Skin of body (tissue), 2 donors: ENCODE results near the gene SLC12A3. TPM values are rescaled to one million over a fixed set of nuclear protein-coding genes. Genes with fewer than 3 reads are reported as not detected.
A peak's percentile ranks its signal among the peaks of the same experiment; 100 is the strongest.
"Not testable (repeated sequence)": the region's sequence is repeated elsewhere in the genome, so short reads cannot be mapped to it uniquely, and the experiment has no call there.

Experiments
- DNase-seq: peaks from one replicate; lab custom pipeline; 2025; lab: John Stamatoyannopoulos, UW
- total RNA-seq: library from RNA; depleted of rRNA; stranded (reverse); fragments of >200 nt; gene quantifications from one replicate; pipeline ENCODE4 v1.2.3, GENCODE V29; 2014

The SLC12A3 gene
- total RNA-seq, 1 donor from 2014 or later: not detected

DNA sequence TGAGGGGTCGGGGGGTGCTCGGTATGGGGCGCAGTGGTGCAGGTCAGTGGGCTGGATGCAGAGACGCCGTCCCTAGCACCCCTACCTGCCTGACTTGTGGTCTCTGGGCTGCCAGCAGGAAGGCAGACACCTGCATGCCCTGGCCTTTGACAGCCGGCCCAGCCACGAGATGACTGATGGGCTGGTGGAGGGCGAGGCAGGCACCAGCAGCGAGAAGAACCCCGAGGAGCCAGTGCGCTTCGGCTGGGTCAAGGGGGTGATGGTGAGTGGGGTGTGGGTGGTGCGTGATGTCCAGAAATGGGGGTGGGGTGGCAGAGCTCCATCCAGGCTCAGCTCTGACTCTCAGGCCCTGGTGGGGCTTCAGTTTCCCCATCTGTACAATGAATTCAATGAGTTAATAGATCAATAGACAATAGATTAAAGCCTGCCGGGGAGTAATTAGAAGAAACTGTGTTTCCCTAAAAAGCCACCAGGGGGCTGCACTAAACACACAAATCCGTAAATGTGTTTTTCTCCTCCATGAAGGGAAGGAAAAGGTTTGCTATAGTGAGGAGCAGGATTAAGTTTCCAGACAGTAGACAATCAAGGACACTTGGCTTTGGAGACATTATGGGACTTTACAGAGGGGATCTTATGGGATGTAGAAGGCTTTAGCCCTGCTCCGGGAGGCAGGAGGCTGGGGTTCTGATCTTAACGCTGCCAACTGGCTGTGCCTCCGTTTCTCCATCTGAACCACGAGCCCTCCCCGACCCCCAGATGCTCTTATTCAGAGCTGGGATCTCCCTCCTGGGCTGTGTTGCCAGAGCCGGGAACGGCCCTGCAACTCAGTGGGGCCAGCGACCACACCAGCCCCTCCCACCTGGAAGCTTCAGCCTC is 2.2 kb downstream of the SLC12A3 start:
- DNase-seq: peak; percentile 39

DNA sequence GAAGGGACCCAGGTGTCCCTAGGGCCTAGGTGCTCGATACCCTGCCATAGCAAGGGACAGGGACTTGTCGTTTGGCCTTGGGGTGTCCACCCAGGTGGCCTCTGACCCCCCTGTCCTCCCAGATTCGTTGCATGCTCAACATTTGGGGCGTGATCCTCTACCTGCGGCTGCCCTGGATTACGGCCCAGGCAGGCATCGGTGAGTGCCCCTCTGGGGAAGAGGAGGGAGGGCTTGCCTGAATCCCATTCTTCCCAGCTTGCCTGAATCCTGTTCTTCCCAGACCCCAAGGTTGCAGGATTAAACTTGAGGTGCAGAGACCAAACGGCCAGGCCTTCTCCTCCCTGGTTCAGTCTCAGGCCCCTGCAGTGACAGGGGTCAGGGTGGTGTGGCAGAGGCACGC is 3.2 kb downstream of the SLC12A3 start:
- no peak for DNase-seq

- DNase-seq: not testable (repeated sequence)
These were observed 3.8 kb downstream of the SLC12A3 start for GRCh38 chr16:56868766-56869165.

DNA sequence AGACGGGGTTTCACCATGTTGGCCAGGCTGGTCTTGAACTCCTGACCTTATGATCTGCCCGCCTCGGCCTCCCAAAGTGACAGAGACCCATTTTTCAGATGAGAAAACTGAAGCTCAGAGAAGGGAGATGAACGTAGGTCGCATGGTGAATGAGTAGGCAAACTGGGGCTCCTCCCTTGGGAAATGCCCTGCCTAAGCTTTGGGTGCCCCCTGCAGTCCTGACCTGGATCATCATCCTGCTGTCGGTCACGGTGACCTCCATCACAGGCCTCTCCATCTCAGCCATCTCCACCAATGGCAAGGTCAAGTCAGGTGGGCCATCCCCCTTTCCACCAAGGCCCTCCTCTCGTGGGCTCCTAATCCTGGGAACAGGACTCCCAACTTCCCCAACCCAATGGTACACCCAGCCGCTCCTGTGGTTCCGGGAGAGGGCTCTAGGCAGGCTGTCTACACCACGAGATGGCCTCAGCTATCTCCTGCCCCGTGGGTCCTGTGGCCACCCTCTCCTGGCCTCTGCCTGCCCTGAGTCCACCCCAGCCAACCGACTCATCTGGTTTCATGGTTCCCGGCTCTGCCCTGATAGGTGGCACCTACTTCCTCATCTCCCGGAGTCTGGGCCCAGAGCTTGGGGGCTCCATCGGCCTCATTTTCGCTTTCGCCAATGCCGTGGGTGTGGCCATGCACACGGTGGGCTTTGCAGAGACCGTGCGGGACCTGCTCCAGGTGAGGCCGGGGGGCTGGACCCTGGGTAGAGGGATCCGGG is 4.7 kb downstream of the SLC12A3 start:
- no peak for DNase-seq

DNA sequence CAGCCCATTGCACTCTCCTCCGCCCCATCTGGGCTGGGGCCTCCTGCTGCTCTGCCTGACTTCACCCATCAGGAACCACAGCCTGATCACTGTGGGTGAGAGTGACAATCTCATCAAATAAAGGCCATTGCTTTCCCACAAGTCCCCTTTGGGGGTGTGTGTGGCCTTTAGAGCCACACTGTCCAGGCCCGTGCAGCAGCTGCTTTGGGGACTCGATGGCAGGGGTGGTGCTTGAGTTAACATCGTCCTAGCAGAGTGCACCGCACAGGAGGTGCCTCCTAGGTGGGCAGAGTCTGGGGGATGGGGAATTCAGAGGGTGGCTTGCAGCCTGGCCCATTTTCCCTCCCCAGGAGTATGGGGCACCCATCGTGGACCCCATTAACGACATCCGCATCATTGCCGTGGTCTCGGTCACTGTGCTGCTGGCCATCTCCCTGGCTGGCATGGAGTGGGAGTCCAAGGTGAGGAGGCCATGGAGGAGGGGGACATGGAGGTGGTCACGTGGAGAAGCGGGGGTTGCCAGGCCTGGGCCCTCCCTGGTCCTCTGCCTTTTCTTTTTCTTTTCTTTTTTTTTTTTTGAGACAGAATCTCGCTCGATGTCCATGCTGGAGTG is 5.4 kb downstream of the SLC12A3 start:
- no peak for DNase-seq

DNA sequence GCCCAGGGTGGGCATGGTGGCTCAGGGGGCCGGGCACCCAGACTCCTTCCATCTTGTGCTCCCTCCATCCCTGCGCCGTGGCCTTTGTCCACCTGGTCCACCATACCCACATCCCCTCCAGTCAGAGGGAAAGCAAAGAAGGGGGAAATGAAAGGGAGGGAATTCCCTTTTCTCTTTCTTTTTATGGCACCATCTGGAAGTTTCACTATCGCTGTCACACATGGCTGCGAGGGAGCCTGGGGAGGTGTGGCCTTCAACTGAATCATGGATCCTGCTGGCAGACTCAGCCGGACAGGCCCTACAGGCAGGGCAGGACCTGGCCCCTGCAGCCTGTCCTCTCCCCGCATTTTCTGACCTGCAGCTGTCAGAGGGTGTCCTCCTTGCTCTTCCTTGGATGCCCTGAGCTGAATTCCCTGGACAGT is 6.2 kb downstream of the SLC12A3 start:
- DNase-seq: no peak

GRCh38 chr16:56872863-56873391 is 7.9 kb downstream of the SLC12A3 start:
- DNase-seq: no peak

DNA sequence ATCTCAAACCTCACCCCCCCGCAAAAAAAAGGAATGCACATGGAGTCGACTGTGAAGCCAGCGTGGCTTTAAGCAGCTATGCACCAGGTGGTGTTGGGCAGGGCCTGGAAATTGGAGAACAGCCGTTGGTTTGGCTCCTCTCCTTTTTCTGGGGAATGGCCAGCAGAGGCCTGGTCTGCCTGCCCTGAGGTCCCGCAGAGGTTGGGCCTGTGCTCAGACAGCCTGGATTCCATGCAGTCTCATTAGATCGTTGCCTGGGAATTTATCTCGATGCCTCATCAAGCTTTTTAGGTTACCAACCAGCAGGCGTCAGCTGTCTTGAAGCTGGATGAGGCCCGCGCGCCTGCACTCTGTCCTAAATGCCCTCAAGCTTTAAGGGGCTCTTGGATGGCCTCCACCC is 9.8 kb downstream of the SLC12A3 start:
- no peak for DNase-seq

DNA sequence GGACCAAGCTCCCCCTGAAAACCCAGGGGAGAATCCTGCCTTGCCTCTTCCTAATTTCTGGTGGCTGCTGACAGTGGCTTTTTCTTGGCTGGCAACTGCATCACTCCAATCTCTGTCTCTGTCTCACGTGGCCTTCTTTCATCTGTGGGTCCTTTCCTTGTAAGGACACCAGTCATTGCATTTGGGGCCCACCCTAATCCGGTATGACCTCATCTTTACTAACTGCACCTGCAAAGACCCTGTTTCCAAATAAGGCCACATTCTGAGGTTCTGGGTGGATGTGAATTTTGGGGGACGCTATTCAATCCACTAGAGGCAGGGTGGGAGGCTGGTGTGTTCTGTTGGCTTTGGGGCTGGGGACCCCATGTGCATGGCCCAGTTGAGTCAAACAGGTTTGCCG is 11.0 kb downstream of the SLC12A3 start:
- DNase-seq: no peak

GRCh38 chr16:56877486-56878182 is 12.6 kb downstream of the SLC12A3 start:
- DNase-seq: no peak

GRCh38 chr16:56878282-56878854 is 13.4 kb downstream of the SLC12A3 start:
- DNase-seq: no peak

- DNase-seq: no peak
These were observed 14.3 kb downstream of the SLC12A3 start for GRCh38 chr16:56879276-56879675.

DNA sequence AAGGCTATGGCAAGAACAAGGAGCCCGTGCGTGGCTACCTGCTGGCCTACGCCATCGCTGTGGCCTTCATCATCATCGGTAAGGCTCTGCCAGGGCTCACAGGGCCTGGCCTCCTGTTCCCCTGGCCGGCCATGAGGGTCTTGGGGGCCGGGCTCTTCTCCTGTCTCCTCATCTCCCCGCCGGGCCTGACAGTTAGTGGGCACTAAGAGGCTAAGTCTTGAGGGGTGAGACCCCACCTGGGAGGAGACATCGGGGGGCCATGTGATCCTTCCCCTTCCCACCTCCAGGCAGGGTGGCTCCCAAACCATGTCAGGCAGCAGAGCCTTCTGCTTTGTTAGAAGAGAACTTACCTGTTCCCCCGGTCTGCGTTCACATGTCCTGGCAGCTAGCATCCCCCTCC is 15.2 kb downstream of the SLC12A3 start:
- no peak for DNase-seq

GRCh38 chr16:56880685-56881084 is 15.7 kb downstream of the SLC12A3 start:
- DNase-seq: no peak

DNA sequence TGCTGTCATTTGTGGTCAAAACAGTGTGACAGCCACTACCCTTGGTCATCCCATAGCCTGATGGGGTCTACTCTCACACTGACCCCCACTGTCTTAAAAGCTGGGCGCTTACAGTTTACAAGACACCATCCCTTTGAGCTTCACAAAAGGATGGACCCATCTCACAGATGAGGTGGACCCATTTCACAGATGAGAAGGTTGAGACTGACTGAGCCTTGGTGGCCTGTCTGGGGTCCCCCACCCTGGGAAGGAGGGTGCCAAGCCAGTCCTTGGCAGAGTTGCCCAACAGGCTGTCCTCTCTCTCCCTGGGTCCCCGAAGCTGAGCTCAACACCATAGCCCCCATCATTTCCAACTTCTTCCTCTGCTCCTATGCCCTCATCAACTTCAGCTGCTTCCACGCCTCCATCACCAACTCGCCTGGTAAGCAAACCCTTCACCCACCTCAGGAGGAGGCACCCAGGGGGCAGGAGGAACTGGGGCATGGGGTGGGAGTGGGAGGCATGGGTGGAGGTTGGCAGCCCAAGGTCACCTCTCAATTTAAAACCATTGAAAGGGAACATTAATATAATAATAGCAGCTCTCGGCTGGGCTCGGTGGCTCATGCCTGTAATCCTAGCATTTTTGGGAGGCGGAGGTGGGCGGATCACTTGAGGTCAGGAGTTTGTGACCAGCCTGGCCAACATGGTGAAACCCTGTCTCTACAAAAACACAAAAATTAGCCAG is 17.2 kb downstream of the SLC12A3 start:
- DNase-seq: no peak

GRCh38 chr16:56883586-56883985 is 18.6 kb downstream of the SLC12A3 start:
- DNase-seq: no peak

- DNase-seq: no peak
These were observed 19.1 kb downstream of the SLC12A3 start for GRCh38 chr16:56884026-56884582.

- not testable (repeated sequence) for DNase-seq
These were observed 19.9 kb downstream of the SLC12A3 start for GRCh38 chr16:56884929-56885328.

DNA sequence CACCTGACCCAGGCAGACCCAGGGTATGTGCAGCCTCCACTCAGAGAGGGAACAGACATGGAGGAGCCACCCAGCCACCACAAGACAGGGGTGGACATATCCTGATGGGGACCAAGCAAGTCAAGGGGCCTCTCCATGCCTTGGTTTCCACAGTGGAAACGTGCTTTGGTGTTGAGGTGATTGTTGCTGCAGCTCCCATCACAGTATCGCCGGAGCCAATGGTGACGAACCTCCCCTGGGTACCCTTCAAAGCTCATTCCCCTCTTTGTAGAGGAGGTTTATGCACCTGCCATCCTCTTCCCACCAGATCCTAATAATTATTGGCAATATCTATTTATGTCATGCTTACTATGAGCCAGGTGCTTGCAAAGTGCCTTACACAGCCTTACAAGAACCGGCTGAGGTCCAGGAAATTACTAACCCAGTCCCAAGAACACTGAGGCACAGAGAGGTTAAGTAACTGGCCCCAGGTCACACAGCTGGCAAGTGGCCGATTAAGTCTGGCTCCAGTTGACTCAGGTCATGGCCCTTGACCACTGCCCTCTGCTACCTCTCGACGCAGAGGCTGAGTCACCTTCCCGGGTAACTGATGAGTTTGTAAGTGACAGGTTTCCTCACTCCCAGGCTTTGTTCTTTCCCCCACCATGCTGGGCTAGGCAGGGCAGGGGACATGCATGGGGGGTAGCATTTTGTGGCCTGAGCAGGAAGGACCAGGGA is 20.6 kb downstream of the SLC12A3 start:
- no peak for DNase-seq
